HG03520 (cell line): Measurements from ENCODE around the gene ADGRB3.

Source experiments
- ATAC-seq: cut with Tn5 transposase; IDR thresholded peaks from one replicate; pipeline ENCODE4 v1.9.1; 2021; ENCODE audit warnings: mild to moderate bottlenecking, moderate library complexity; ENCODE audit not compliant: unreplicated experiment

Gene ADGRB3

DNA sequence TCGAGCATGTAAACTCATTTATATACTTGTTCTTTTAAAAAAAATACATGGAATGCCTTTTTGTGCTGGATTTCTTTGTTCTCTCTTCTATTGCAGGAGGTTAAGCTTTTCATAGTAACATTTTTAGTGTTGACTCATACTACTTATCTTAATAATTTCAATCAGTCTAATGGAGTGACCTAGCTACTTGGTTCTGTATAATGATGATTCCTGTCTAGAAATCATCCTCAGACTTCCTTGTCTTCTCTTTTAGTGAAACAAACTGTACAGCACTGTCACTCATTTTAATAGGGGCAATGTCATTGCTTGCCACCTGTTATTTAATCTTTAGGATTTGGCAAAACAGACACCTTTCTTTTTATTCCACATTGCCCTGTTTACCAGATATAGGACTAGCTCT lies 62.3 kb downstream of the ADGRB3 start:
- no peak for ATAC-seq

- ATAC-seq: no peak
These were observed 66.1 kb downstream of the ADGRB3 start for GRCh38 chr6:68701159-68701558.

DNA sequence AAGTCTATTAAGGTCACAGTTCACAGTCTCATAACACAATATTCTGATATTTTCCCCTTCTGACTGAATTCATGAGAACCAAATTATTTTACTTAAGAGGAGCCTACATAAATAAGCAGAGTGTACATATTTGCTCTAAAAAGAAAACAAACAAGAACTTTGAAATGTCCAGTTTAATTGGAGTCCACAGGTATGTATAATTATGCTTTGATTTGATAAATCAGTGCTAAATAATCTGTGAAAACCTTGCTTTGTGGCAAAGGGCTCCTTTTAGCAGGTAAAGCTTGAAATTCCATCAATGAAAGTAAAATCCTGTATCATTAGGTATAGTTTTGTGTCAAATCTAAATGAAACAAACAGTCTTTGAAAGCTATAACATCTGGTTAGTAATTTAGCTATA lies 69.4 kb downstream of the ADGRB3 start:
- ATAC-seq: no peak

DNA sequence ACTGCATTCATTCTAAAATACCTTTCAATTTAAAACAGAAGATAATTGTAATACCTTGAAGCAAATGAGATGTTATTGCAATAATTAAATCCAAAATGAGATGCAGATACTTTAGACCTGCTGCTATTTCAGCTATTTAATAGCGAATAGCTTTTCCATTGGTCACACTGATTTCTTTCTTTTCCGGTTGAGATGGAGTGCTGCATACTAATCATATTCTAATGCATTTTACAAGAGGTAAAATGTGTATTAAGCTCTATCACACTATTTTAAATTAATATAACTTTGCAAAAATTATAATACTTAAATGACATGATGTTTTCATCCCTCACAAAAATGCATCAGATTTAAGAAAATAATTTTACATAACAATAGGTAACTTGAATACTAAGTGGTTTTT lies 74.0 kb downstream of the ADGRB3 start:
- no peak for ATAC-seq

GRCh38 chr6:68709882-68710281 lies 74.8 kb downstream of the ADGRB3 start:
- no peak for ATAC-seq

GRCh38 chr6:68710496-68710895 lies 75.4 kb downstream of the ADGRB3 start:
- no peak for ATAC-seq

DNA sequence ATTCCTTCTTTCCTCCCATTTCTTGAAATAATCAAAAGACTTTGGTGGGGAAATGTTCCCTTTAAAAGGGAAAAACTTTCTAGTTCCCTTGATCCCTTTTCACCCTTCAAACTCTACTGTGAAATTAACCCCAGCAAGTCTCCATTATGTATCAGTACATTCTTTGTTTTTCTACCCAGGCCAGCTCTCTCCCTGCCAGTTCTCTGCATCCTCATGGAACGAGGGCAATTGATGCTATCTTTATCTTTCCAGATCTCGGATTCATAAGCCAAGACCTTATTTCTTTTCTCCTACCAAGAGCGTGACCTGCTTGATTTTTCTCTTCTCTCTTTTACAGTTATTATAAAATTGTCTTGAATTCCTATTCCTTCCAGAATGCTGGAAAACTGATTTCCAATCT lies 75.8 kb downstream of the ADGRB3 start:
- no peak for ATAC-seq

- ATAC-seq: no peak
These were observed 76.4 kb downstream of the ADGRB3 start for GRCh38 chr6:68711386-68712000.

DNA sequence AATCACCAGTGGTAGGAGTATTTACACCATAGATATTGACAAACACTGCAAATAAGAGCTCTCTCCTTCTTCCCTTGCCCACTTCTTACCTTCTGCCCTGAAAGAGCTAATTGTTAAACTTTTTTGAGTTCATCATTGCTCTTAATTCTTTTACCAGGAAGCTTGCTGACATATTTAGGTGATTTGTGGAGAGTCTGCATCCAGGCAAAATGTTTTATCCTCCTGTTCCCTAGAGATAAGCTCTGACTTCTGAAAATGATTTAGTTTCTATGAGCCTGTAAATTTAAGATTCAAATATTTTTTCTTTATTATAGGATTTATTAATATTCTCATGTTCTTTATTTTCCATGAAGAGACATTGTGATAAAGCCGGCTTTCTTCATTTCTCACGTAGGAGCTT lies 81.5 kb downstream of the ADGRB3 start:
- ATAC-seq: no peak

GRCh38 chr6:68718385-68719073 lies 83.4 kb downstream of the ADGRB3 start:
- ATAC-seq: no peak

DNA sequence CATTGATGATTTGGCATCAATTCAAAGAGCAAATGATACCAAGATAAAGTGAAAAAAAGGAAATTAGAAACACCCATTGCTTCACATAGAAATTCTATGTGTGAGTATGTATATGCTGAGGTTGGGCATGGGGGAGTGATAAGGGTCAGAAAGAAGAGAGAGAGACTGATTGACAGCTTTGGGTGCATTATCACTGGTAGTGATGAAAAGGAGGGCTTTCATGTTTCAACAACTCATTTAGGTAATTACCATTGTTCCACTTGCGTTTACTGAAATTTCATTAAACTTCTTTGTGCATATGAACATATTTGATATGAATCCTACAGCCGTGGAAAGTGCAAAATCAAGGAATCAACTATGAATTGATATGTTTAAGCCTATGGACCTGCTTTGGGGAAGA lies 84.7 kb downstream of the ADGRB3 start:
- ATAC-seq: no peak

- no peak for ATAC-seq
These were observed 87.9 kb downstream of the ADGRB3 start for GRCh38 chr6:68722891-68723527.

- no peak for ATAC-seq
These were observed 89.0 kb downstream of the ADGRB3 start for GRCh38 chr6:68724060-68724459.

- no peak for ATAC-seq
These were observed 91.3 kb downstream of the ADGRB3 start for GRCh38 chr6:68726337-68726736.

GRCh38 chr6:68726992-68727391 lies 91.9 kb downstream of the ADGRB3 start:
- no peak for ATAC-seq

- no peak for ATAC-seq
These were observed 92.6 kb downstream of the ADGRB3 start for GRCh38 chr6:68727699-68728098.

- ATAC-seq: no peak
These were observed 93.3 kb downstream of the ADGRB3 start for GRCh38 chr6:68728159-68728979.

DNA sequence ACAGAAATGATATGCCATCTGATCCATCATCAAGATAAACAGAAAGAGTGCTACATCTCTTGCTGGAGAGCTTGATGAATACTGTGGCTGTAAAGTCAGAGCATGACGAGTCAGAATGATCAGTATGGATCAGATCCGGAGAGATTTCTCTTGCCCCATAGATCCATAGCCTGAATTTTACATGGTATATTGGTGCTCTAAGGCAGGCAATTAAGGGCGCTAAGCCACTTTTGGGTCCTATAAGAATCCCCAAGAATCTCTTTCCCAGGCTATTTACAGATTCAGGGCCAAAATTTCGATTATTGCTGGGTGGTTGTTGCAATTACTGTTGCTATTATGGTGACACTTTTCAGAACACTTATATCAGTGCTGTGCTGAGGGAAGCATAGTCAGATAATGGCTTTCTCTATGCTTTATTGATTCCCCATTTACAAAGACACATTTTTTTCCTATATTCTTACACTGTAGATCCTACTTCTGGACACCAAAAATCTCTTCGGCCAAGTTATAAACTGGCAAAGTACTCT lies 94.4 kb downstream of the ADGRB3 start:
- ATAC-seq: no peak

DNA sequence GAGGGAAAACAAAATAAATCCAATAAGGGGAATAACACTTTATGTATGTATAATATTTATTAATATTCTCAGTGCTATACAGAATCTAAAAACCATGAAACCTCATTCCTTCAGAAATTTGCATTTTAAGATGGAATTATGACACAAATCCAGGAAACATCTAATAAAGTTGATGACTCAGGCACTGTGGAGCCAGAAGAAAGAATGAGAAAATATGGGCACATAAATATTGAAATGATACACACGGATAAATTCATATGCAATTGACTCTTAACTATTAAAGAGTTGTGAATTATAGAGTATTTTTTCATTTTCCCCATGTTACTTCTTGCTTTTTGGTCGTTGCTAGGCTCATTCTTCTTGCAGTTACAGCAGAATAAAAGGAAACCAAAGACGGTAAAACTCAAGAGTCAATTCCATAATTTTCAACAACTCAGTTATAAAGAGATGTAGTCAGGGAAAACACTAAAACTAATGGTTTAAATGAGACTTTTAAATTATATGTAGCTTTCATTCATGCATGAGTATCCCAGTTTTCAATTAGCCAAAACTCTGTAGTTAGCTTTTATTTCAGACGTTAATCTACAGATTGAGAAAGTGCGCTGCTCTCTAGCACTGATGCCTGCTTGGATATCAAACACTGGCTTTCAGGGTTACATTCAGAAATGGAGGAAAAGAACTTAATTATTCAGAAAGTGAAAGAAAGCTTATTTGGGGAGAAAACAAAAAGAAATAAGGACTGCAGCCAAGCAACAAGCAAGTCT lies 95.4 kb downstream of the ADGRB3 start:
- no peak for ATAC-seq

- ATAC-seq: no peak
These were observed 97.3 kb downstream of the ADGRB3 start for GRCh38 chr6:68732423-68732822.

- no peak for ATAC-seq
These were observed 100.8 kb downstream of the ADGRB3 start for GRCh38 chr6:68735866-68736265.
